ENCODE measurements around the gene PLD2.
A peak's percentile ranks its signal among the peaks of the same experiment; 100 is the strongest.

PLD2 gene

DNA sequence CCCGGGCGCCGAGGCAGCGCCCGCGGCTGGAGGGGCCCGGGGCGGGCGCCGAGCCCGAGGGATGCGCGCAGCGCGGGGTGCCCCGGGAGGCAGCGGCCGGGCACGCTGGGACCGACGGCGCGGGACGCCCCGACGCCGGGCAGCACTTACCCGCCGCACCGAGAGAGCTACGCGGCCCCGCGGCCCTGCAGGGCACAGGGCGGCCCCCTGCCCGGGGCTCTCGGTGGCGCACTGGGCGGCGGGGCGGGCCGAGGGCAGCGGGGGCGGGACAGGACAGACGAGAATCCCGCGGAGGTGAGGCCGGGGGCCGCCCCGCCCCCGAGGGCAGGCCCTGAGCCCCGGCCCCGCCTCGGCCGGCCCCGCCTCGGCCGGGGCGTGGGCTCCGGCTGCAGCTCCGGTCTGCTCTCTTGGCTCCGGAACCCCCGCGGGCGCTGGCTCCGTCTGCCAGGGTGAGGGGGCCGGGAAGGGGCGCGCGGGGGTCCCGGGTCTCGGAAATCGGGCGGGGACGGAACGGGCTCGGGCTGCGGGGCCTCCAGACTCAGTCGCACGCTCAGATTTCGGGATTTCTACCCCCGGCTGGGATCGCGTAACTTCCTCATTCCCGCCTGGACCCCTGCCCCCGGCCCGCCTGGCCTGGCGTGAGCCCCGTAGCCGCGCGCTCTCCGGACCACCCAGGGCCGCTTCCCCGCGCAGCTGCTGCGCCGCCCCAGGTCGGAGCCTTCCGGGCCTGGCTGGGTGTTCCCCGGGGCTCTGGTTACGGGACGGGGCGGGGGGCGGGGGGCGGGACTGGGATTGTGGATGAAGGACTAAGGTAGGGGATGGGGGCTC is at the start of gene PLD2:
Gene PLD2 (plus strand): TSS at position 376 of the 828 bp plus-strand sequence. CDS start 621 bp downstream, outside the sequence.
- DNase-seq (ENCODE audit: extremely low spot score, insufficient read length, low read depth) (peak; percentile 99), FAIRE-seq (peak; percentile 78)

DNA sequence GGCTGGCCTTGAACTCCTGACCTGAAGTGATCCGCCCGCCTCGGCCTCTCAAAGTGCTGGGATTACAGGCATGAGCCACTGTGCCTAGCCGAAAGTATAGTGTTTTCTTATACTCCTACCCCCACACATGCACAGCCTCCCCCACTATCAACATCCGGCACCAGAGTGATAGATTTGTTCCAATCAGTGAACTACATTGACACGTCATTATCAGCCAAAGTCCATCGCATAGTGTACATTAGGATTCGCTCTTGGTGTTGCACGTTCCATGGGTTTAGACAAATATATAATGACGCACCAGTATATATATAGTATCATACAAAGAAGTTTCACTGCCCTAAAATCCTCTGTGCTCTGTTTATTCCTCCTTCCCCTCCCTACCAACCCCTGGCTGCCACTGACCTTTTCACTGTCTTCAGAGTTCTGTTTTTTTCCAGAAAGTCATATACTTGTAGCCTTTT is 47.1 kb upstream of the PLD2 start:
- DNase-seq (ENCODE audit: extremely low spot score, insufficient read length, low read depth) (no peak), FAIRE-seq (no peak)

GRCh38 chr17:4764595-4764994 is 42.4 kb upstream of the PLD2 start:
- no peak for FAIRE-seq
- no peak for DNase-seq (ENCODE audit: extremely low spot score, insufficient read length, low read depth)

DNA sequence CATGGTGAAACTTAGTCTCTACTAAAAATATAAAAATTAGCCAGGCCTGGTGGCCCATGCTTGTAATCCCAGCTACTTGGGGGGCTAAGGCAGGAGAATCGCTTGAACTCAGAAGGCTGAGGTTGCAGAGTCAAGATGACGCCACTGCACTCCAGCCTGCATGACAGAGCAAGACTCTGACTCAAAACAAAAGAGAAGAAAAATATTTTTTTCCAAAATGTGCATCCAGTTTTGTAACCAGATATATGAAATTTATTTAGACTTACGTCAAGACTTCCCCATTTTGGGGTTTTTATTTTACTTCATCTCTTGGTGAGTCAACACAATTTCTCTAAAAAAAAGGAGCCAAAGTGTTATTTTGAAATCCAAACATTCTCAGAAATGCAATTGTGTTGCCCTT is 40.8 kb upstream of the PLD2 start:
- FAIRE-seq (no peak), DNase-seq (ENCODE audit: extremely low spot score, insufficient read length, low read depth) (no peak)

DNA sequence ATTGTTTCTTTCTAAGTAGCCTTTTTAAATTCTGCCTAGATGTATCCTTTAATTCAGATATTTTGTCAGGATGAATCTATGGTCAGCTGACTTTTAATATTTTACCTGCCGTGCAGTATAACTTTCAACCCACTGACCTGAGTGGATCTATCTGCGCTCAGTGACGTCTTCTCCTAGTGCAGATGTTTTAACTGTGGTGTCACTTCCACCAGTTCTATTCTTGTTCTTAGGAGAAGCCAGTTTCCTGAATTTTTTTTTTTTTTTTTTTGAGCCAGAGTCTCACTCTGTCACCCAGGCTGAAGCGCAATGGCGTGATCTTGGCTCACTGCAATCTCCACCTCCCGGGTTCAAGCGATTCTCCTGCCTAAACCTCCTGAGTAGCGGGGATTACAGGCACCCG is 40.2 kb upstream of the PLD2 start:
- DNase-seq (ENCODE audit: extremely low spot score, insufficient read length, low read depth), result no peak
- FAIRE-seq, result no peak

GRCh38 chr17:4768298-4768697 is 38.7 kb upstream of the PLD2 start:
- DNase-seq (ENCODE audit: extremely low spot score, insufficient read length, low read depth) (no peak), FAIRE-seq (no peak)

- FAIRE-seq (no peak), DNase-seq (ENCODE audit: extremely low spot score, insufficient read length, low read depth) (no peak)
Observed at GRCh38 chr17:4769628-4770027, 37.3 kb upstream of the PLD2 start.

GRCh38 chr17:4771519-4772234 is 35.3 kb upstream of the PLD2 start, which contains the start of gene TM4SF5:
Gene TM4SF5, plus strand, starts transcription at chr17:4771886. Its CDS starts 37 bp downstream, at chr17:4771923.
- FAIRE-seq (no peak), DNase-seq (ENCODE audit: extremely low spot score, insufficient read length, low read depth) (no peak)

DNA sequence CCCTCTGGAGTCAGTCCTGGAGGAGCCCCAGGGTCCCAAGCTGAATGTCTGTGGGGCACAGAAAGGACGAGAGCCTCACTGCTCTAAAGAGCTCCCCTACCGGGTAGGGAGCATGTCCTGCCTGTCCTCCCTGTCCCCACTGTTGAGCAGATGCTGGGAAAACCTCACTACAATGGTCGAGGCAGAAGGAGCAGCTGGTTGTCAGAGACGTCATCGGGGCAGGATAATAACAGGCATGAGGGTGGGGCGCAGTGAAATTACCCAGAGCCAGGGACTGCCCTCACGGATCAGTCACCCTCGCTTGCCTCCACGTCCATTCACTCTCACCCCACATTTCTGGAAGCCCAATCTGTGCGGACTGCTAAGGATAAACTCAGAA is 34.7 kb upstream of the PLD2 start:
- FAIRE-seq (no peak), DNase-seq (ENCODE audit: extremely low spot score, insufficient read length, low read depth) (no peak)

- FAIRE-seq, result no peak
- no peak for DNase-seq (ENCODE audit: extremely low spot score, insufficient read length, low read depth)
Observed at GRCh38 chr17:4777969-4778760, 28.8 kb upstream of the PLD2 start.

- DNase-seq (ENCODE audit: extremely low spot score, insufficient read length, low read depth) (no peak), FAIRE-seq (no peak)
Observed at GRCh38 chr17:4780325-4780955, 26.5 kb upstream of the PLD2 start.

- FAIRE-seq (no peak), DNase-seq (ENCODE audit: extremely low spot score, insufficient read length, low read depth) (no peak)
Observed at GRCh38 chr17:4782652-4783051, 24.3 kb upstream of the PLD2 start.

GRCh38 chr17:4785311-4786105 is 21.4 kb upstream of the PLD2 start:
- FAIRE-seq (no peak), DNase-seq (ENCODE audit: extremely low spot score, insufficient read length, low read depth) (no peak)

- FAIRE-seq (no peak), DNase-seq (ENCODE audit: extremely low spot score, insufficient read length, low read depth) (no peak)
Observed at GRCh38 chr17:4786106-4786511, 20.8 kb upstream of the PLD2 start, which contains the start of gene VMO1. Gene VMO1, minus strand, starts transcription at chr17:4786364. Its CDS starts 12 bp downstream, at chr17:4786352.

DNA sequence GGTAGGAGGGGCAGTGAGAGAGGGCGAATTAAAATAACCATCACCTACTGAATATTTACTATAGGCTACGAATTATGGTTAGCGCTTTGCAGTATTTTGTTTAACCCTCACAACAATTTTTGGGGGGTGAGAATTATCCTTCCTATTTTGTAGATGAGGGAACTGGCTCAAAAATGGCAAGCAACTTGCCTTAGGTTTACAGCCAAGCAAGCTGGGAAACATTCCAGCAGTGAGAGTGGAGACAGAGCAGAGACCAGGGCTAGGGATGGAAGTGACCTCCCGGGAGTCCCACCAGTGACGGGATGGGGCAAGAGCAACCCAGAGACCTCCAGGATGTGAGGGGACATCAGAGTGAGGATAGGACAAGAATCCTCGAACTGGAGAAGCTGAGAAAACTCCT is 20.4 kb upstream of the PLD2 start:
- no peak for DNase-seq (ENCODE audit: extremely low spot score, insufficient read length, low read depth)
- FAIRE-seq, result no peak

DNA sequence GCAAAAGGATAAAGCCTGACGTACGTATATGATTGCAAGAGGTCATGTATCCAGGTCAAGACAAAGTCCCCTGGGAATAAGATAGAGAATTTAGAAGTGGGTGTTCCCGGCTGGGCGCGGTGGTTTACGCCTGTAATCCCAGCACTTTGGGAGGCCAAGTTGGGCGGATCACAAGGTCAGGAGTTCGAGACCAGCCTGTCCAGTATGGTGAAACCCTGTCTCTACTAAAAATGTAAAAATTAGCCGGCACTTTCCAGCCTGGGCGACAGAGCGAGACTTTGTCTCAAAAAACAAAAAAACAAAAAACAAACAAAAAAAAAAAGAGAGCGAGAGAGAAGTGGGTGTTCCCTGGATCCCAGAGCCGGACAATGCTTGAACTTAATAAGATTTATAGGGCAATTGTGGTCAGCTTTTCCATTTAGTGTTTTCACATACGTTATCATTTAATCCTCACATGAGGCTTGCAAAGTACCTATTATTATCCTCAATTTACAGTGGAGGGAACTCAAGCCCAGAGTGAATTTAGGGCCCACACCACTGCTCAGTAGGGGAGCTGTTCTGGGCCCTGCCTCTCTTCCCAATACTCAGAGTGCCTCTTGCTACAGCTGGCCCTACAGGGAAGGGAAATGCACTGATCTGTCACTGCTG is 18.7 kb upstream of the PLD2 start:
- FAIRE-seq (no peak), DNase-seq (ENCODE audit: extremely low spot score, insufficient read length, low read depth) (no peak)

- DNase-seq (ENCODE audit: extremely low spot score, insufficient read length, low read depth) (no peak), FAIRE-seq (no peak)
Observed at GRCh38 chr17:4788807-4789700, 17.9 kb upstream of the PLD2 start, which contains the start of gene GLTPD2. Gene GLTPD2, plus strand, starts transcription at chr17:4788964. Its CDS starts 48 bp downstream, at chr17:4789012.

DNA sequence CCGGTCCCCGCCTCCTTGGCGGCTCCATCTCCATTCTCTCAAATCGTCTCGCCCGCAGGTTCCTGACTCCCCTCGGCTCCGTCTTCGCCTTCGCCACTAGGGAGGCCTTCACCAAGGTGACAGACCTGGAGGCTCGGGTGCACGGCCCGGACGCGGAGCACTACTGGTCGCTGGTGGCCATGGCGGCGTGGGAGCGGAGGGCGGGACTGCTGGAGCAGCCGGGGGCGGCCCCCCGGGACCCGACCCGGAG is 17.3 kb upstream of the PLD2 start:
- no peak for FAIRE-seq
- DNase-seq (ENCODE audit: extremely low spot score, insufficient read length, low read depth), result no peak

All from GM18507 (cell line).